Activated gamma-delta T cell treated with anti-CD3 and anti-CD28 coated beads, Interleukin-2, amount 50 U/mL, for 16 hours (primary cell): ENCODE results near the gene OR51B5.
"Not testable (repeated sequence)": the region's sequence is repeated elsewhere in the genome, so short reads cannot be mapped to it uniquely, and the experiment has no call there.

Experiments used
- DNase-seq: peaks from one replicate; pipeline ENCODE4 v3.0.0-alpha.2; 2020; ENCODE audit warnings: low read depth

Gene OR51B5

DNA sequence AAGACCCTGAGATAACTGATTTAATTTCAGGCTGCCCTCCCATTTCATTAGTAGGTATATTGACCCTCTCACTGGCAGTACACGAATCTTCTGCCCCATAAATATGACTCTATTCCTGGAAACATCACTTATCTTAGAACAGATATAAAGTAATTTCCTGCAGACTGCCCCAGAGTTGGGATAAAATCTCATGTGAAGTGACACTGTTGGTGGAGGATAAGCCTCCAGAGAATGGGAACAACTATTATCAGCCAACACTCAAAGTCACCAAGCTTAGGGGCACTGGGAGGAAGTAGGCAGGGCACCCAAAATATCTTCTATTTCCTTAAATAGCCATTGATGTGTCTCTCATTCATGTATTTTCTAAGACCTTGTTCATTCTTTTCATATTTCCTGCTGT is 8.2 kb downstream of the OR51B5 start:
- DNase-seq, result no peak

GRCh38 chr11:5324197-5324596 is 19.1 kb downstream of the OR51B5 start, which contains the start of gene OR51B2:
Gene OR51B2, minus strand, starts transcription at chr11:5324297. Its CDS starts 0 bp downstream, at chr11:5324297.
- DNase-seq, result no peak

DNA sequence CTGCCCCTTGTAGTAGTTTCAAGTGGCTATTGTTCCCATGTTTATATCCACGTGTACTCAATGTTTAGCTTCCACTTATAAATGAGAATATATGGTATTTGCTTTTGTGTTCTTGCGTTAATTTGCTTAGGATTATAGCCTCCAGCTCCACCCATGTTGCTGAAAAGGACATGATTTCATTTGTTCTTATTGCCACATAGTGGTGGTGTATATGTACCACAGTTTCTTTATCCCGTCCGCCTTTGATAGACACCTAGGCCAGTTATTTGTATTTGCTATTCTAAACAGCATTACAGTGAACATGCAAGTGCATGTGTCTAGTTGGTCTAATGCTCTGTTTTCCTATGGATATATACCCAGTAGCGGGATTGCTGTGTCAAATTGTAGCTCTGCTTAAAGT is 26.0 kb downstream of the OR51B5 start:
- DNase-seq, result no peak

GRCh38 chr11:5313326-5314023 is 29.8 kb downstream of the OR51B5 start:
- not testable (repeated sequence) for DNase-seq

DNA sequence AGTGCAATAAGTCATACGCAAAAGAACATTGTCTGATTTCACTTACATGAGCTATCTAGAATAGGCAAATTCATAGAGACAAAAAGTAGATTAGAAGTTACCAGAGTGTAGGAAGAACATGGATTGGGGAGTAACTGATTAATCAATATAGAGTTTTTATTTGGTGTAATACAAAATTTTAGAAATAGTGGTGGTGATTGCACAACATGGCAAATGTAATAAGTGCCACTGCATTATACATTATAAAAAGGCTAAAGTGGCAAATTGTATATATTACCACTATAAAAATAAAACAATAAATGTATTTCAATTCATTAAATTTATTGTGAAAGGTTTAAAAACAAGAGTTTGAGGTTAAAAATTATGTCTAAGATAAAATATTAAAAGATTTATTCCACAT is 32.9 kb downstream of the OR51B5 start:
- no peak for DNase-seq

- no peak for DNase-seq
Measured at GRCh38 chr11:5307256-5308019, 35.9 kb downstream of the OR51B5 start.

DNA sequence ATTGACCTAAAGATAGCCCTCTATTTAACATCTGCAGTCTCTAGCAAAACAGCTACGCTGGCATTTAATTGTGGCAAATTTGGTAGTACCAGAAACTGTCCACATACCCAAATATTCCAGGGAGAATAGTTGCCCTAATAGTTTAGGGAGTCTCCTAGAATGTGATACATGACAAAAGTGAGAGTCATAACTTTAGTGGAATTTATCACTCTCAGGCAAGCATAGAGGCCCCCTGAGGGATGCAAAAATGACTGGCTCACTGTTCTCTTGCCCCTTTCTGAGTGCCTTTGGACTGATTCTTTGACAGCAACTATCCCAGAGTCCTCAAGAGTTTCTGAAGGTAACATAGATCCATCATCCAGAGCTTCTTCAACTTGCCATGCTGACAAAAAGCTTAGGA is 39.3 kb downstream of the OR51B5 start:
- no peak for DNase-seq

GRCh38 chr11:5303626-5304025 is 39.7 kb downstream of the OR51B5 start:
- DNase-seq, result no peak

GRCh38 chr11:5301846-5302245 is 41.5 kb downstream of the OR51B5 start, which contains the start of gene OR51B4:
Gene OR51B4, minus strand, starts transcription at chr11:5301946. Its CDS starts 0 bp downstream, at chr11:5301946.
- DNase-seq, result no peak

DNA sequence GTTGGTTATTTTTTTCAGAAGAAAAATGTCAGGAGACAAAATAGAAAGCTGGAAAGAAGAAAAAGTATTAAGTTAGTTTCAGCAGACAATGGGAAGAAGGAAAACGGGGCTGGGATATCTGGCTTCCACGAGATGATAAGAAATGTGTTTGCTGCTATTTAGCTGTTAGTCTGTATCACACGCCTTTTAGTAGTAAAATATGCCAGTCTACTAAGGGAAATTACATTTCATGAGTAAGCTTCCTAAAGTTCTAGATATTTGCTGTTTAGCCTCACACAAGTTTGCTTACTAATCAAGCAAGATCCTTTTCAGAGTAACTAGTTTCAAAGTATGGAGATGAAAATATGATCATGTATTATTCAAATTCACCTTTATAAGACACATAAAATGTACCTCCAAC is 43.1 kb downstream of the OR51B5 start:
- DNase-seq, result no peak

GRCh38 chr11:5298451-5298850 is 44.9 kb downstream of the OR51B5 start:
- no peak for DNase-seq

DNA sequence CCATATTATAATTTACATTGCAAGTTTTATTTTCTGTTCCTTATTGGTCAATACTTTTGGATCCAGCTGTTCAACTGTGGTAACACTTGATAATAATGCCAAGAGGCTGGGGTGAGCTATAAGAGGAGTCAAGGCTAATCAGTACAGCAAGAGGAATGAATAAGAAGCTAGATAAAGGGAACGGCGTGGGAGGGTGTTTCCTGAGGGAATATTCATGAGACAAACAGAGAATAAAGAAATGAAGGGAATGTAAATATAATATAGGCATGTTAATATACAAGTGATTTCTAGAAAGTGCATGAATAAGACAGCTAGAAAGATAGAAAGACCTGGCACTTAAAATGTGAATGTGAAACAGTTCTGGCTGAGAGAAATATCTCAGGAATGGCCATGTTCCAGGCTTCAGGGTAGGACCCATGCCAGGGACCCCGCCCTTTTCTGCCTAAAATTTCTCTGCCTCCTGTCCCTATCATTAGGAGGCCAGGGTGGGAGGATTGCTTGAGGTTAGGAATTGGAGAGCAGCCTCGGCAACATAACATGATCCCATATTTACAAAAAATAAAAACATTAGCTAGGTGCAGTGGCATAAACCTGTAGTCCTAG is 45.5 kb downstream of the OR51B5 start:
- DNase-seq, result no peak

DNA sequence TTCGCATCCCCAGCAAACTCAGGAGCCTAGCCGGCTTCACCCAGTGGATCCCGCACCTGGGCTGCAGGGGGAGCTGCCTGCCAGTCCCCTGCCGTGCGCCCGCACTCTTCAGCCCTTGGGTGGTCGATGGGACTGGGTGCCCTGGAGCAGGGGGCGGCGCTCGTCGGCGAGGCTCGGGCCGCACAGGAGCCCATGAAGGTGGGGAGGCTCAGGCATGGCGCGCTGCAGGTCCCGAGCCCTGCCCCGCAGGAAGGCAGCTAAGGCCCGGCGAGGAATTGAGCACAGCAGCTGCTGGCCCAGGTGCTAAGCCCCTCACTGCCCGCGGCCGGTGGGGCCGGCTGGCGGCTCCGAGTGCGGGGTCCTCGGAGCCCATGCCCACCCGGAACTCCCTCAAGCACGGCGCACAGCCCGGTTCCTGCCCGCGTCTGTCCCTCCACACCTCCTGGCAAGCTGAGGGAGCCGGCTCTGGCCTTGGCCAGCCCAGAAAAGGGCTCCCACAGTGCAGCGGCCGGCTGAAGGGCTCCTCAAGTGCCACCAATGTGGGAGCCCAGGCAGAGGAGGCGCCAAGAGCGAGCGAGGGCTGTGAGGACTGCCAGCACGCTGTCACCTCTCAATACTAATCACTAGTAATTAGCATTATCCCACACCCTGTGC is 48.9 kb downstream of the OR51B5 start:
- not testable (repeated sequence) for DNase-seq

DNA sequence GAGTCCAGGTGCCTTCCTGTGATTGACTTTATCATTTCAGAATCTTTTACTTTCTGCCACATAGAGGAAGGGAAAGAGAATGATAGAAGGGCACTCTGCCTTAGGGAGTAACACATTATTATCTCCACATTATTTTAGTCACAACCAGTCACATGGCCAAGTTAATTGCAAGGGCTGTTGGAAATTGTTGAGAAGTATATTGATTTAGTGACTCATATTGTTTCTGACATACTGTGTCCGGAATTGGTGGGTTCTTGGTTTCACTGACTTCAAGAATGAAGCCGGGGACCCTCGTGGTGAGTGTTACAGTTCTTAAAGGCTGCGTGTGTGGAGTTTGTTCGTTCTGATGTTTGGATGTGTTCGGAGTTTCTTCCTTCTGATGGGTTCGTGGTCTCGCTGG is 50.3 kb downstream of the OR51B5 start:
- DNase-seq, result no peak
